ENCODE measurements around the gene GBX1. TPM values are rescaled to one million over a fixed set of nuclear protein-coding genes. Genes with fewer than 3 reads are reported as not detected.

GBX1 gene
- total RNA-seq, 1 experiment from 2014 or later: not detected

GRCh38 chr7:151212626-151213025, 45.1 kb upstream of the GBX1 start (continued):
- TF ChIP-seq FOXP4 (CRISPR knock-in tag; IDR thresholded peaks at IDR 0.05): no peak

GRCh38 chr7:151211155-151211772, 43.8 kb upstream of the GBX1 start:
- TF ChIP-seq ZNF138 (CRISPR knock-in tag; conservative IDR thresholded peaks at IDR 0.05): no peak
- TF ChIP-seq MLX (CRISPR knock-in tag; IDR thresholded peaks at IDR 0.05): no peak
- Mint-ChIP-seq H3K4me3 (no peak overlapping the region), H3K27me3 (ENCODE audit: low read depth) (no peaks in the 10 kb centered on the region), H3K9me3 (no peaks in the 10 kb centered on the region), H3K36me3 (peaks cover 28% of the 10 kb centered on the region), H3K27ac (0 out of 2 replicates have a peak overlapping the region, but pooled peaks have one; percentile 37), H3K4me1 (peaks cover 12% of the 10 kb centered on the region)
- ATAC-seq (peak; percentile 48), DNase-seq (ENCODE audit: low spot score) (no peak)
- CTCF ChIA-PET: interaction anchor here (0.8 to 3.1 kb wide), 13 partner anchors 12 to 149 kb away, joined by 3 to 24 read pairs (median 5); partner anchors contain the start of gene ABCF2
- POLR2A ChIA-PET: interaction anchor here (0.6 to 1.0 kb wide), 2 partner anchors 16 to 28 kb away, joined by 3 to 4 read pairs; partner anchors contain the start of gene ABCF2

GRCh38 chr7:151210087-151210854, 42.8 kb upstream of the GBX1 start, which contains the start of gene H2BK1:
Gene H2BK1 (minus strand): TSS chr7:151210488. CDS start chr7:151210318, 170 bp downstream.
- no peaks in the 10 kb centered on the region for H3K9me3 Mint-ChIP-seq
- ChIA-PET CTCF (interaction anchor here (1.0 to 3.1 kb wide), 9 partner anchors 11 to 148 kb away, joined by 3 to 24 read pairs (median 7); partner anchors contain the start of gene ABCF2), POLR2A (interaction anchor here (1.0 kb wide), 1 partner anchor 17 kb away, joined by 4 read pairs; the partner anchor contains the start of gene ABCF2)
- peaks cover 20% of the 10 kb centered on the region for H3K36me3 Mint-ChIP-seq
- peaks cover 12% of the 10 kb centered on the region for H3K4me1 Mint-ChIP-seq
- H3K27me3 Mint-ChIP-seq (ENCODE audit: low read depth): no peaks in the 10 kb centered on the region; the same call in 1 of the 2 replicates
- peak within 1 kb of the TSS; percentile 69; the same call in 1 of the 2 replicates for H3K27ac Mint-ChIP-seq
- H3K4me3 Mint-ChIP-seq: no peak within 1 kb of the TSS
- ATAC-seq: peak; percentile 66
- DNase-seq (ENCODE audit: low spot score): peak; percentile 53
- TF ChIP-seq TEAD1 (CRISPR knock-in tag; IDR thresholded peaks at IDR 0.05) (no peak), ZNF423 (CRISPR knock-in tag; IDR thresholded peaks at IDR 0.05) (no peak), HMGA2 (CRISPR knock-in tag; IDR thresholded peaks at IDR 0.05) (no peak), MLX (CRISPR knock-in tag; IDR thresholded peaks at IDR 0.05) (no peak), ATF3 (CRISPR knock-in tag; conservative IDR thresholded peaks at IDR 0.05) (no peak), FOXP4 (CRISPR knock-in tag; IDR thresholded peaks at IDR 0.05) (no peak), EMX1 (CRISPR knock-in tag; IDR thresholded peaks at IDR 0.05) (no peak), TP53 (CRISPR knock-in tag; IDR thresholded peaks at IDR 0.05) (no peak), MAX (CRISPR knock-in tag; IDR thresholded peaks at IDR 0.05) (no peak), ZNF512 (CRISPR knock-in tag; IDR thresholded peaks at IDR 0.05; ENCODE audit: borderline replicate concordance) (no peak), PRRX2 (CRISPR knock-in tag; IDR thresholded peaks at IDR 0.05) (no peak), PRDM15 (CRISPR knock-in tag; IDR thresholded peaks at IDR 0.05) (no peak), AR (CRISPR knock-in tag; IDR thresholded peaks at IDR 0.05) (no peak)
